OCI-LY7 (cell line): Measurements from ENCODE around the gene KIF15.

Source experiments
- EZH2phosphoT487 ChIP-seq: fragments of 200-600 bp; sonication (generic); IDR thresholded peaks from 2 replicates; pipeline ENCODE4 v1.6.1; 2018; ENCODE audit warnings: low read depth, borderline replicate concordance, mild to moderate bottlenecking, mixed run types, antibody characterized with exemption, low read length, moderate library complexity, mixed read lengths
- TF ChIP-seq, protein P1 (sequence below): fragments of 200-600 bp; sonication (generic); conservative IDR thresholded peaks from 2 replicates; pipeline ENCODE4 v1.5.1; 2014; ENCODE audit warnings: mild to moderate bottlenecking, antibody characterized with exemption, low read length, moderate library complexity, mixed read lengths

- TF ChIP-seq EZH2phosphoT487 = no peak
- TF ChIP-seq, protein P1, sequence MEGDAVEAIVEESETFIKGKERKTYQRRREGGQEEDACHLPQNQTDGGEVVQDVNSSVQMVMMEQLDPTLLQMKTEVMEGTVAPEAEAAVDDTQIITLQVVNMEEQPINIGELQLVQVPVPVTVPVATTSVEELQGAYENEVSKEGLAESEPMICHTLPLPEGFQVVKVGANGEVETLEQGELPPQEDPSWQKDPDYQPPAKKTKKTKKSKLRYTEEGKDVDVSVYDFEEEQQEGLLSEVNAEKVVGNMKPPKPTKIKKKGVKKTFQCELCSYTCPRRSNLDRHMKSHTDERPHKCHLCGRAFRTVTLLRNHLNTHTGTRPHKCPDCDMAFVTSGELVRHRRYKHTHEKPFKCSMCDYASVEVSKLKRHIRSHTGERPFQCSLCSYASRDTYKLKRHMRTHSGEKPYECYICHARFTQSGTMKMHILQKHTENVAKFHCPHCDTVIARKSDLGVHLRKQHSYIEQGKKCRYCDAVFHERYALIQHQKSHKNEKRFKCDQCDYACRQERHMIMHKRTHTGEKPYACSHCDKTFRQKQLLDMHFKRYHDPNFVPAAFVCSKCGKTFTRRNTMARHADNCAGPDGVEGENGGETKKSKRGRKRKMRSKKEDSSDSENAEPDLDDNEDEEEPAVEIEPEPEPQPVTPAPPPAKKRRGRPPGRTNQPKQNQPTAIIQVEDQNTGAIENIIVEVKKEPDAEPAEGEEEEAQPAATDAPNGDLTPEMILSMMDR = no peak
These were observed 40.1 kb upstream of the KIF15 start for GRCh38 chr3:44721231-44722102.
